Epithelial cell of esophagus (primary cell): Measurements from ENCODE around the gene CACNA1D.

Source experiments
- DNase-seq: peaks from one replicate; pipeline ENCODE4 v3.0.0; 2010; ENCODE audit warnings: low read depth
- H3K4me3 ChIP-seq: 2 replicates; pipeline ENCODE4 v1.5.1; 2011; ENCODE audit warnings: mild to moderate bottlenecking, low read length, control low read depth
- CTCF ChIP-seq: IDR thresholded peaks from 2 replicates; pipeline ENCODE4 v1.5.1; 2011; ENCODE audit warnings: low read depth, mild to moderate bottlenecking, low read length, control low read depth, inconsistent platforms; ENCODE audit not compliant: insufficient read depth; ENCODE audit errors: missing control alignments

CACNA1D gene

DNA sequence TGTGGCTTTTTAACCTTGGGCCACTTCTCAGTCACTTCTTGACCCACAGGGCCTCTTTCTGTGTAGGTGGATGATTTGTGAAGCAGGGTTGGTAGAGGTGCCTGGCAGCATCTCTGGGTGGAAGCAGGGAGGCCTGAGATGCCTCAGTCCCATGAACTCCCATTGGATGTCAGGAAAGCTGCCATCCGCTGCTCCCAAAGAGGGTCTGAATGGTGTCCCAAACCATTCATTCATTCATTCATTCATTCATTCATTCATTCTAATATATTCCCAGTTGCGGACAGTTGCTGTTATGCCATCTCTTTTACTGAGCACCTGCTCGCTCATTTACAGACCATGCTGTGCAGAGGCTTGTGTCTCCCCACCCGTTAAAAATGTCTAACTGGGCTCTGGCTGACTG lies 253.1 kb downstream of the CACNA1D start:
- DNase-seq: no peak
- no peak overlapping the region for H3K4me3 ChIP-seq
- TF ChIP-seq CTCF: no peak

DNA sequence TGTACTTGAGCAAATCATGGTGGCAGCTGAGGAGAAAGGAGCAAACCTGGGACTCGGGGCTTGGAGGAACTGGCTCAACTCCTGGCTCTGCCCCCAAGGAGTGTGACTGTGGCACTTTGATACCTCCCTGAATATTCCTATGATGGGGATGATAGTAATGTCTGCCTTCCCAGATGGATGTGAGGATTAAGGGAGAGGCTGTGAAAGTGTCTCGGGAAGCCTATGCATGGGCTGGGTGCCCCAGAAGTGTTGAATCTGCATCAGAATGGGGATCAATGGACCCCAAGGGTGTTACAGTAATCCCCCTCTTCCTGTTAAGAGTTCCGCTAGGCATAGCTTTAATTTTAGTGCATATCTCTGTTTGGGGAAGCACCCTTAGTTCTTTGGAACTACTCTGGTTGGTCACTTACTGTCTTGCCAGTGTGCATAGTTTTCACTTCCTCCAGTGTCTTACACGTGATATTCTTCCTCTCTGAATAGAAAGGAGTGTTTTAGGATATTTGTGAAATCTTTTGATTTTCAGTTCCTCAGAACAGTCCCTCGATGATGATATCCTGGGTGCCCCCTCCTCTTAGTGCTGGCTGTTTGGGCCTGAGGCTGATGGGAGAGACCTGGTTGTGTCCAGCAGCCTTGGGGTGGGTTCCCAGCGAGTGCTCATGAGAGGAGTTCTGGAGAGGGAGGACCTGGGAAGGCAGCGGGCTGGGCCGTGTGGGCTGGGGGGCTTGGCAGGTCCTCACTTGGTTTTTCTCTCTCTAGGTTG lies 254.3 kb downstream of the CACNA1D start:
- H3K4me3 ChIP-seq: no peak overlapping the region
- DNase-seq: no peak

DNA sequence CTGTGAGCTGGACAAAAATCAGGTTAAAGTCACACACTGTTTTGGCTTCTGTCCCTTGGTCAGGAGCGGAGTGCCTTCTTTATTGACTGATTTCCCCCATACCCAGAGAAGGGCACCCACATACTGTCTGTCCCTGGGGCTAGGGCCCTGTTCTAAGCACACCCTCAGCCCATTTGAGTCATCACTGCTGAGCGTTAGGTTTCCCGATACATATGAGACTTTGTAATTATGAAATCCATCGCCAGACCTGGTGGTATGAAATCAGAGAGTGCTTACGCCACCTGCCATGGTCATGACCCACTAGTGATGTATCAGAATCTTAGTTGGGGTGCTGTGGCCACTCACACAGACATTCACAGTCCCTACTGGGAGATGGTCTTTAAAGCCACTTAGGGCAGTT lies 255.0 kb downstream of the CACNA1D start:
- H3K4me3 ChIP-seq: no peak overlapping the region
- no peak for TF ChIP-seq CTCF
- no peak for DNase-seq

More for the DNA sequence above, 254.3 kb downstream of the CACNA1D start:
- no peak for TF ChIP-seq CTCF

GRCh38 chr3:53750253-53751210 lies 256.1 kb downstream of the CACNA1D start:
- H3K4me3 ChIP-seq: no peak overlapping the region
- no peak for DNase-seq

DNA sequence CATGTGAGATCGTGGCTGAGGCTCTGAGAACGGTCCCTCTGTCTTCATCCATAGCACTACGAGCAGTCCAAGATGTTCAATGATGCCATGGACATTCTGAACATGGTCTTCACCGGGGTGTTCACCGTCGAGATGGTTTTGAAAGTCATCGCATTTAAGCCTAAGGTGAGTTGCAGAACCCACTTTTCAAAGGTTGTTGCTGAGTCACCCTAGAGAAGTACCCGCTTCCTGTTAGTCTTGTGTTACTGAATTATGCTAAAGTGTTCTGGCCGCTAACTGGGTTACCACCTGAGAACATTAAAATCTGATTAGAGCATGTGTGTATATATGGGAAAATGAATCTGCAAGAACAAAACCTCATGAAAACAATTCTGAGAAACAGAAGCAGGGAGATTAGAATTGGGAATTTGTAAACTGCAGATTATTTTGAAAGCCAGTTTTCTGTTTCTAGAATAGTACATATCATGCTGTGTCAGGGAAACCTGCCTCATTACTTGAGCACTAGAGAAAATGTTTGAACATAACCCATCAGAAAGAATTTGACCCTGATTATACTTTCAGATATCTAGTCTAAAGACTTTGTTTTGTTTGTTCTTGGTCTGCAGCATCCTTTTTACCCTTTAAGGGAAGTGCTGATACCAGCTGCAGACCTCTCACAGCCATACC lies 259.2 kb downstream of the CACNA1D start:
- no peak overlapping the region for H3K4me3 ChIP-seq
- DNase-seq: no peak
- no peak for TF ChIP-seq CTCF

More at GRCh38 chr3:53750253-53751210, 256.1 kb downstream of the CACNA1D start:
- no peak for TF ChIP-seq CTCF

DNA sequence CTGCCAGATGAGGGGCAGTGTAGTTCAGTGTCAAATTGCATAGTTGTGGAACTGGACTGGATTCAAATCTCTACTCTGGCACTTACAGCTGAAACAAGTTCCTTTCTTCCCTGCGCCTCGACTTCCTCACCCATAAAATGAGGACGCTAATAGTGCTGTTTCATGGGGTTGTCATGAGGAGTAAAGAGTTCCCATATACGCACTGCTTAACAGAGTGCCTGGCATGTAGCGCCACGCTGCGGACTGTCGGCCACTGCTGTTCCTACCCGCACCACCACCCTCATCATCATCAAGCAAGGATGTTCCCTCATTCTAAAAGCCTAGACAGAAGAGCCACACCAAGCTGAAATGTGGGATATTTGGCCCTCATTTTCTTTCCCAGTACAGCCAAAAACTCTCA lies 259.9 kb downstream of the CACNA1D start:
- no peak overlapping the region for H3K4me3 ChIP-seq
- DNase-seq: no peak
- TF ChIP-seq CTCF: no peak
